Neural cell (in vitro differentiated cells): ENCODE measurements around the gene POU3F3.

Experiments
- CTCF ChIP-seq: fragments of 450-650 bp; IDR thresholded peaks from 2 replicates; pipeline ENCODE4 v1.5.1; 2014; ENCODE audit warnings: antibody characterized with exemption, mild to moderate bottlenecking, moderate library complexity; ENCODE audit not compliant: poor library complexity, severe bottlenecking
- EZH2 ChIP-seq: fragments of 200-600, 300-800 bp; shearing (Covaris generic), sonication (generic); IDR thresholded peaks from 2 replicates; pipeline ENCODE4 v1.6.1; 2014; ENCODE audit warnings: antibody characterized with exemption, low read length, borderline replicate concordance, mild to moderate bottlenecking; ENCODE audit not compliant: insufficient read depth, poor library complexity, severe bottlenecking

DNA sequence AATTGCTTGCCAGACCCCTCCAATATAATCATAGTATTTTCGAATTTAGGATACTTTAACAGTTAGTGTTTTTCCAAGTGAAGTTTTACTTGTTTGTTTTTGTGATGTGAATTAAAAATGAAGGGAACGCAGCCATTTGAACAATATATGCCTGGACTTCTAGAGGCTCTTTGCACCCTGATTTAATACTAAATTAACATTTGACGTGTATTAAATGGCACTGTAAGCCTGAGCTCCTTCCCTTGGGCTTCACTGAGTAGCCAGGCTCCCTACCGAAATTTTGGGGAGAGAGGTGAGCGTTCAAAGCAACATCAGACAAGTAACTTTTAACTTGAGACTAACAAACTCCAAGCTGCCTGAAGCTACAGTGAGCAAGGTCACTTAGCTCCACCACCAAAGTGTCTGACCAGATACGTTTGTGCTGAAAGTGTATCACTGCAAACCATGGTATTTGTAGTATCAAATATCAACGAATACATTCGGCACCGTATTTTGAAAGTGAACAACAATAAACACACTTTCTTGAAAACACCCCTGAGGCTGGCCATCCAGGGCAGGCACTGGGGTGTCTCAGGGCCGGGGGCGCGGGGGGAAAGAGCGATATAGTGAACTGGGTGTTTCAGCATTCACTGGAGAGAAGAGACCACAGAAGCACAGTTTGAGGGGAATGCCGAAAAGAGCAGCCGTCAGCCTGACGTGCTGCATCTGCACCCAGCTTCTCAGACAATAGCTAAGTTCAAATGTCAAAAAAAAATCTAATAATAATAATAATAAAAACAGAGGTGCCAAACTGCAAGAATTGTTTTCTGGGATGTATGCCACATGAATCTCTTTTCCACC, 7.7 kb upstream of the POU3F3 start:
- no peak for TF ChIP-seq CTCF
- no peak for TF ChIP-seq EZH2
